CD14-positive monocyte (primary cell): ENCODE data around the gene EEFSEC. TPM values are rescaled to one million over a fixed set of nuclear protein-coding genes. Genes with fewer than 3 reads are reported as not detected.

ENCODE experiments used
- DNase-seq, 3 donors: peaks; one replicate each; pipeline ENCODE4 v3.0.0-alpha.2; 2011 to 2022
- H2AFZ ChIP-seq: 2 replicates; pipeline ENCODE4 v1.6.0; 2012; ENCODE audit warnings: mild to moderate bottlenecking, low read depth, low read length, inconsistent platforms; ENCODE audit not compliant: insufficient read depth, poor library complexity, severe bottlenecking
- H3K27ac ChIP-seq, 2 donors: 1 replicate in 1 of 2; 2 replicates in 1 of 2; pipeline ENCODE4 v1.5.1; 2012 to 2013; ENCODE audit warnings: low read length in 2 of 2, control low read depth in 1 of 2, inconsistent platforms in 1 of 2, low read depth in 1 of 2, mild to moderate bottlenecking in 1 of 2
- H3K27me3 ChIP-seq, 2 donors: one replicate each; pipeline versions ENCODE4 v1.6.0 to v1.6.1; 2011 to 2013; ENCODE audit warnings: low read length in 2 of 2; ENCODE audit not compliant: control insufficient read depth in 2 of 2, insufficient read depth in 2 of 2
- H3K36me3 ChIP-seq, 2 donors: replicated peaks in 1 of 2; 1 replicate in 1 of 2; 2 replicates in 1 of 2; pipeline versions ENCODE4 v1.5.1 to v1.6.1; 2012 to 2013; ENCODE audit warnings: low read length in 2 of 2, control low read depth in 1 of 2, inconsistent platforms in 1 of 2, mild to moderate bottlenecking in 1 of 2; ENCODE audit not compliant: insufficient read depth in 2 of 2, control insufficient read depth in 1 of 2
- H3K4me1 ChIP-seq, 2 donors: 1 replicate in 1 of 2; 2 replicates in 1 of 2; pipeline versions ENCODE4 v1.5.1 to v1.6.1; 2012 to 2013; ENCODE audit warnings: low read length in 2 of 2, control low read depth in 1 of 2, inconsistent platforms in 1 of 2, mild to moderate bottlenecking in 1 of 2, moderate library complexity in 1 of 2; ENCODE audit not compliant: insufficient read depth in 2 of 2, control insufficient read depth in 1 of 2
- H3K4me2 ChIP-seq: replicated peaks from 2 replicates; pipeline ENCODE3; 2012; ENCODE audit warnings: low read length, moderate library complexity, mild to moderate bottlenecking; ENCODE audit not compliant: poor library complexity, severe bottlenecking; ENCODE audit errors: extremely low read depth
- H3K4me3 ChIP-seq, 3 experiments: fragments of 200-600 bp in 1 of 3; sonication (generic) in 1 of 3; replicated peaks in 1 of 3; 1 replicate in 2 of 3; 2 replicates in 1 of 3; pipeline ENCODE4 v1.5.1; 2011 to 2013; ENCODE audit warnings: low read length in 3 of 3, mild to moderate bottlenecking in 3 of 3, control low read depth in 2 of 3, low read depth in 2 of 3, inconsistent platforms in 1 of 3, moderate library complexity in 1 of 3
- H3K79me2 ChIP-seq: 2 replicates; pipeline ENCODE4 v1.6.0; 2012; ENCODE audit warnings: mild to moderate bottlenecking, control low read depth, inconsistent platforms, low read length, moderate library complexity; ENCODE audit not compliant: insufficient read depth
- H3K9ac ChIP-seq: 2 replicates; pipeline ENCODE4 v1.6.0; 2017; ENCODE audit warnings: low read length, mild to moderate bottlenecking; ENCODE audit not compliant: insufficient read depth, poor library complexity, severe bottlenecking
- H3K9me3 ChIP-seq, 2 donors: replicated peaks in 1 of 2; 1 replicate in 1 of 2; 2 replicates in 1 of 2; pipeline versions ENCODE4 v1.5.1 to v1.6.1; 2012 to 2013; ENCODE audit warnings: low read length in 2 of 2, control low read depth in 1 of 2; ENCODE audit not compliant: control insufficient read depth in 1 of 2, insufficient read depth in 1 of 2
- H4K20me1 ChIP-seq: 2 replicates; pipeline ENCODE4 v1.6.0; 2012; ENCODE audit warnings: mild to moderate bottlenecking, low read length, control low read depth, moderate library complexity; ENCODE audit not compliant: insufficient read depth
- H3K27ac Mint-ChIP-seq, 7 donors: one replicate each; pipeline ENCODE4 v1.8.0; 2020; ENCODE audit warnings: mild to moderate bottlenecking in 7 of 7, mixed read lengths in 7 of 7, moderate library complexity in 6 of 7, inconsistent platforms in 2 of 7
- H3K27me3 Mint-ChIP-seq, 3 donors: one replicate each; pipeline ENCODE4 v1.8.0; 2021 to 2022; ENCODE audit warnings: low read depth in 3 of 3, mild to moderate bottlenecking in 3 of 3, mixed read lengths in 3 of 3, moderate library complexity in 3 of 3, inconsistent platforms in 1 of 3
- H3K36me3 Mint-ChIP-seq, 2 donors: one replicate each; pipeline ENCODE4 v1.8.0; 2020; ENCODE audit warnings: mixed read lengths in 2 of 2, inconsistent platforms in 1 of 2, mild to moderate bottlenecking in 1 of 2
- H3K4me1 Mint-ChIP-seq: one replicate; pipeline ENCODE4 v1.8.0; 2020; ENCODE audit warnings: mild to moderate bottlenecking, mixed read lengths
- H3K4me3 Mint-ChIP-seq, 2 donors: one replicate each; pipeline ENCODE4 v1.8.0; 2020; ENCODE audit warnings: mild to moderate bottlenecking in 2 of 2, mixed read lengths in 2 of 2, moderate library complexity in 1 of 2
- H3K9me3 Mint-ChIP-seq, 7 donors: one replicate each; pipeline ENCODE4 v1.8.0; 2020 to 2022; ENCODE audit warnings: mixed read lengths in 7 of 7, mild to moderate bottlenecking in 6 of 7, moderate library complexity in 6 of 7, inconsistent platforms in 2 of 7
- WGBS: methylation state at CpG from one replicate; pipeline ENCODE4 v1.1.5; 2013; ENCODE audit warnings: missing lambda C conversion rate; ENCODE audit not compliant: insufficient coverage; 5-methylcytosine and 5-hydroxymethylcytosine counted together
- intact Hi-C, 2 donors: fragments of 100-400 bp; cut with micrococcal nuclease; formaldehyde crosslinking; loops; one replicate each; pipeline versions ENCODE4 v1.15.0 to v1.15.1; 2023
- polyA plus RNA-seq, 3 donors: library from polyadenylated mRNA; depleted of rRNA in 1 of 3; unstranded in 2 of 3; stranded (reverse) in 1 of 3; fragments of 300-500 nt in 2 of 3; fragments of >200 nt in 1 of 3; fragmentation: Illumina TruSeq in 2 of 3; gene quantifications; 1 replicate in 2 of 3; 2 replicates in 1 of 3; pipeline ENCODE4 v1.2.3, GENCODE V29; 2012 to 2021
- TF ChIP-seq, protein P1 (sequence below): fragments of 200-600 bp; IDR thresholded peaks from one replicate; pipeline ENCODE4 v1.8.0; 2022; ENCODE audit warnings: antibody characterized with exemption, mild to moderate bottlenecking

EEFSEC gene
- polyA plus RNA-seq, 3 donors = 13.3 to 14.9 (median 14.9) TPM

DNA sequence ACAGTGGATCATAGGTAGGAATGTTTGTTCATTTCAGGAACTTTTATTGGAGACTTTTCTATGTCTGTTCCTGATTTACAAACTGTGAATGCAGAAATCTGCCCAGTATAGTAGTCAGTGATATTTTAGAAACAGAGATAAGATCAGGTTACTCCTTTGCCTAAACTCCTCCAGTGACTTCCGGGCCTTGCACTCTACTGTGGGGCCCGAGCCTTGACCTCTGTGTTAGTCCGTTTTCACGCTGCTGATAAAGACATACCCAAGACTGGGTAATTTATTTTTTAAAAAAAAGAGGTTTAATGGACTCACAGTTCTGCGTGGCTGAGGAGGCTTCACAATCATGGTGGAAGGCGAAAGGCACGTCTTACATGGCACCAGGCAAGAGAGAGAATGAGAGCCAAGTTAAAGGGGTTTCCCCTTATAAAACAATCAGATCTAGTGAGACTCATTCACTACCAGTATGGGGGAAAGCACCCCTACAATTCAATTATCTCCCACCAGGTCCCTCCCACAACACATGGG is 186.3 kb downstream of the EEFSEC start:
- H3K4me1 ChIP-seq = no peaks in the 10 kb centered on the region
- H3K4me1 Mint-ChIP-seq = no peaks in the 10 kb centered on the region
- no peak overlapping the region for H3K27ac Mint-ChIP-seq
- H3K36me3 ChIP-seq = peaks cover 19 to 59% of the 10 kb centered on the region in 2 donors
- no peak for DNase-seq
- no peak overlapping the region for H2AFZ ChIP-seq
- peaks cover 0 to 2% (median 0%) of the 10 kb centered on the region in 3 donors for H3K27me3 Mint-ChIP-seq
- no peak overlapping the region for H3K4me3 Mint-ChIP-seq
- no peaks in the 10 kb centered on the region for H3K27me3 ChIP-seq
- TF ChIP-seq, protein P1, sequence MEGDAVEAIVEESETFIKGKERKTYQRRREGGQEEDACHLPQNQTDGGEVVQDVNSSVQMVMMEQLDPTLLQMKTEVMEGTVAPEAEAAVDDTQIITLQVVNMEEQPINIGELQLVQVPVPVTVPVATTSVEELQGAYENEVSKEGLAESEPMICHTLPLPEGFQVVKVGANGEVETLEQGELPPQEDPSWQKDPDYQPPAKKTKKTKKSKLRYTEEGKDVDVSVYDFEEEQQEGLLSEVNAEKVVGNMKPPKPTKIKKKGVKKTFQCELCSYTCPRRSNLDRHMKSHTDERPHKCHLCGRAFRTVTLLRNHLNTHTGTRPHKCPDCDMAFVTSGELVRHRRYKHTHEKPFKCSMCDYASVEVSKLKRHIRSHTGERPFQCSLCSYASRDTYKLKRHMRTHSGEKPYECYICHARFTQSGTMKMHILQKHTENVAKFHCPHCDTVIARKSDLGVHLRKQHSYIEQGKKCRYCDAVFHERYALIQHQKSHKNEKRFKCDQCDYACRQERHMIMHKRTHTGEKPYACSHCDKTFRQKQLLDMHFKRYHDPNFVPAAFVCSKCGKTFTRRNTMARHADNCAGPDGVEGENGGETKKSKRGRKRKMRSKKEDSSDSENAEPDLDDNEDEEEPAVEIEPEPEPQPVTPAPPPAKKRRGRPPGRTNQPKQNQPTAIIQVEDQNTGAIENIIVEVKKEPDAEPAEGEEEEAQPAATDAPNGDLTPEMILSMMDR = no peak
- no peak overlapping the region for H3K27ac ChIP-seq
- H3K4me2 ChIP-seq = no peak overlapping the region
- H3K36me3 Mint-ChIP-seq = peaks cover 48 to 49% of the 10 kb centered on the region in 2 donors
- intact Hi-C loops = no loop called here
- H3K9ac ChIP-seq = no peak overlapping the region
- 100% methylated on average over 1 of the region's 7 CpGs for WGBS
- H3K4me3 ChIP-seq = no peak overlapping the region
- H4K20me1 ChIP-seq = no peaks in the 10 kb centered on the region
- no peaks in the 10 kb centered on the region for H3K9me3 Mint-ChIP-seq
- H3K9me3 ChIP-seq = no peaks in the 10 kb centered on the region
- H3K79me2 ChIP-seq = no peaks in the 10 kb centered on the region

DNA sequence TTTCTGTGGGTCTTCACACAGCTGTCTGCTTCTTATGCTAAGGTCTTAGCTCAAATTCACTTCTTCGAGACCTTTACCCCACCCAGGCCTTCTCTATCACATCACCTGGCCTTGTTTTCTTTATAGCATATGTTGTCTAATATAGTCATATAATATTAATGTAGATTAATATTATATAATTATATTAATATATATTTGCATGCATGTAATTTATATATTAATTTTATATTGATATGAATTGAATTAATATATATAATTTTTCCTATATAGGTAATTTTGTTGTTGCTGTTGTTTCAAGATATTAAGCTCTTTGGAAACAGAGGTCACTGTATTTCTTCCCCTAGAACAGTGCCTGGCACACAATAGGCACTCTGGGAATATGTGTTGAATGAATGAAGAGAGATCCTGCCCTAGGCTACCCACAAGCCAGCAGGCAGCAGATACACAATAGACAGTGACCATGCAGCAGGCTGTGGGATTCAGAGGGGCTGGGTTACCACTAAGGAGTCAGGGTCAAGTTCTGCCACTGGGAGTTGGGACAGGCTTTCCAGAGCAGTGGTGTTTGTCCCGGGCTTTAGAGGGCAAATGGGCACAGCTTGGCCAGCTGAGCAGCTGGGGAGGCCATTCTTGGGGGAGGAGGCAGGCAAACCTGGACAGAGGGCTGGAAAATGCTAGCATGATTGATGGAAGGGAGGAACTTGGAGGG is 187.1 kb downstream of the EEFSEC start:
- DNase-seq = no peak
- TF ChIP-seq, protein P1 = no peak
- Histone ChIP-seq H2AFZ (no peak overlapping the region), H3K9me3 (no peaks in the 10 kb centered on the region), H3K4me3 (no peak overlapping the region), H3K4me2 (no peak overlapping the region), H3K27ac (no peak overlapping the region), H3K79me2 (no peaks in the 10 kb centered on the region), H3K4me1 (no peaks in the 10 kb centered on the region), H4K20me1 (no peaks in the 10 kb centered on the region), H3K27me3 (no peaks in the 10 kb centered on the region), H3K9ac (no peak overlapping the region), H3K36me3 (peaks cover 19 to 62% of the 10 kb centered on the region in 2 donors)
- Mint-ChIP-seq H3K4me3 (no peak overlapping the region), H3K4me1 (no peaks in the 10 kb centered on the region), H3K27me3 (peaks cover 0 to 2% (median 0%) of the 10 kb centered on the region in 3 donors), H3K27ac (peak overlapping the region in 2 of 7 donors; percentile 26 to 73), H3K9me3 (no peaks in the 10 kb centered on the region), H3K36me3 (peaks cover 48 to 52% of the 10 kb centered on the region in 2 donors)
- intact Hi-C loops = no loop called here
- 100% methylated on average over 1 of the region's 2 CpGs for WGBS
